RWPE1 (cell line): ENCODE data around the gene CEP170.

Source experiments
- CTCF ChIA-PET: fragments of 350-600 bp; sonication (Branson Sonifier 250); formaldehyde crosslinking; extraction: SDS; loops from one replicate; lab custom pipeline; 2021; lab: Yijun Ruan, JAX
- POLR2A ChIA-PET: fragments of 400-600 bp; formaldehyde crosslinking; extraction: SDS; loops from one replicate; lab custom pipeline; 2020; ENCODE audit warnings: antibody characterized with exemption; ENCODE audit not compliant: low non-redundant PET; lab: Yijun Ruan, JAX
- DNase-seq: peaks from one replicate; pipeline ENCODE4 v3.0.0; 2012; ENCODE audit warnings: low spot score
- H3K27ac ChIP-seq: fragments of 450-650 bp; 2 replicates; pipeline ENCODE4 v1.5.1; 2017
- TF ChIP-seq, protein P1 (sequence below): fragments of 450-650 bp; conservative IDR thresholded peaks from 2 replicates; pipeline ENCODE4 v1.5.1; 2017; ENCODE audit warnings: low read depth, mild to moderate bottlenecking

Gene CEP170

DNA sequence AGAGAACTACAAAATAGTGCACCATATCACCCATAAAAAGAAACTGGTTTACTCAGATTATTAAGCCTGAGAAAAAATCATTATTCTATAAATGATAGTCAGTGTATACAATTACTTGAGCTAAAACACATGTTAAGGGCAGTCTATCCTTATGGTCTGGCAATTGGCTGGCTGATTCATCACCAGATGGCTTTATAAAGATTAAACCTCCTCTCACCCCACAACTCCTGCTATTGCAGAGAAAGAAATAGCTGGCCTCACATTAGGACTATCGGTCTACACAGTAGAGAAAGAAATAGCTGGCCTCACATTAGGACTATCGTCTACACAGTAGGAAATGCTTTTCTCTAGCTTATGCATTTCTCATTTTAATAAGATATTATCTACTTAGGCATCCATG lies 21.2 kb downstream of the CEP170 start:
- CTCF ChIA-PET: no interaction called here

GRCh38 chr1:243230914-243231313 lies 24.2 kb downstream of the CEP170 start:
- no peak overlapping the region for H3K27ac ChIP-seq
- CTCF ChIA-PET: no interaction called here
- POLR2A ChIA-PET: no interaction called here
- TF ChIP-seq, protein P1, sequence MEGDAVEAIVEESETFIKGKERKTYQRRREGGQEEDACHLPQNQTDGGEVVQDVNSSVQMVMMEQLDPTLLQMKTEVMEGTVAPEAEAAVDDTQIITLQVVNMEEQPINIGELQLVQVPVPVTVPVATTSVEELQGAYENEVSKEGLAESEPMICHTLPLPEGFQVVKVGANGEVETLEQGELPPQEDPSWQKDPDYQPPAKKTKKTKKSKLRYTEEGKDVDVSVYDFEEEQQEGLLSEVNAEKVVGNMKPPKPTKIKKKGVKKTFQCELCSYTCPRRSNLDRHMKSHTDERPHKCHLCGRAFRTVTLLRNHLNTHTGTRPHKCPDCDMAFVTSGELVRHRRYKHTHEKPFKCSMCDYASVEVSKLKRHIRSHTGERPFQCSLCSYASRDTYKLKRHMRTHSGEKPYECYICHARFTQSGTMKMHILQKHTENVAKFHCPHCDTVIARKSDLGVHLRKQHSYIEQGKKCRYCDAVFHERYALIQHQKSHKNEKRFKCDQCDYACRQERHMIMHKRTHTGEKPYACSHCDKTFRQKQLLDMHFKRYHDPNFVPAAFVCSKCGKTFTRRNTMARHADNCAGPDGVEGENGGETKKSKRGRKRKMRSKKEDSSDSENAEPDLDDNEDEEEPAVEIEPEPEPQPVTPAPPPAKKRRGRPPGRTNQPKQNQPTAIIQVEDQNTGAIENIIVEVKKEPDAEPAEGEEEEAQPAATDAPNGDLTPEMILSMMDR: no peak
- peak; percentile 25 for DNase-seq

More for the DNA sequence above, 21.2 kb downstream of the CEP170 start:
- DNase-seq: no peak
- TF ChIP-seq, protein P1: no peak
- POLR2A ChIA-PET: no interaction called here
- no peak overlapping the region for H3K27ac ChIP-seq

DNA sequence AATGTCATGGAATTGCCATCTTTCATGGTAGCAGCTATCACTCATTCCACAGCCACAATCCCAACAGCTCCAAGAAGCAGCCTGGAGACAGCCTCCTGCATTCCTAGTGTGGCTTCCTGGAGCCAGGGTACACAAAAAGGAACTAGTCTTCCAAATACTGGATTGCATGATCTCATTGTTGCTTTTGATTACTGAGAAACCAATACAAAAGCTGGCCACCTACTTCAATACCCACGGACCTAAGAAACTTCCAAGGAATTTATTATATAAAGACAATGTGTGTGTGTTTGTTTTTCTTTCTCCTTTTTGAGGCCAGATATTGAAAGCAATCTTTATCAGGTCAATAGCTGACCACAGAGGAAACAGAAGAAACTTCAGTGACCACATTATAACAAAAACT lies 25.6 kb downstream of the CEP170 start:
- POLR2A ChIA-PET: no interaction called here

GRCh38 chr1:243227622-243228021 lies 27.5 kb downstream of the CEP170 start:
- DNase-seq: no peak
- no peak overlapping the region for H3K27ac ChIP-seq
- TF ChIP-seq, protein P1: no peak
- POLR2A ChIA-PET: no interaction called here
- CTCF ChIA-PET: no interaction called here

More for the DNA sequence above, 25.6 kb downstream of the CEP170 start:
- no peak overlapping the region for H3K27ac ChIP-seq
- DNase-seq: no peak
- TF ChIP-seq, protein P1: no peak
- CTCF ChIA-PET: no interaction called here

- CTCF ChIA-PET: no interaction called here
These were observed 37.0 kb downstream of the CEP170 start for GRCh38 chr1:243218059-243218458.

GRCh38 chr1:243217349-243217748 lies 37.7 kb downstream of the CEP170 start:
- DNase-seq: no peak
- H3K27ac ChIP-seq: no peak overlapping the region
- TF ChIP-seq, protein P1: no peak
- POLR2A ChIA-PET: no interaction called here
- CTCF ChIA-PET: no interaction called here

More at GRCh38 chr1:243218059-243218458, 37.0 kb downstream of the CEP170 start:
- POLR2A ChIA-PET: no interaction called here
- TF ChIP-seq, protein P1: no peak
- no peak for DNase-seq
- H3K27ac ChIP-seq: no peak overlapping the region
